Tibial nerve (tissue), 4 donors: ENCODE results near the gene CHN1.

Experiments used
- EP300 ChIP-seq, 2 donors: sonication (generic); formaldehyde crosslinking; IDR thresholded peaks; one replicate each; pipeline ENCODE4 v1.6.1; 2017; ENCODE audit warnings: antibody characterized with exemption in 2 of 2, mild to moderate bottlenecking in 1 of 2
- POLR2A ChIP-seq, 2 donors: fragments of 450-650 bp; IDR thresholded peaks; one replicate each; pipeline ENCODE4 v1.6.1; 2017; ENCODE audit warnings: antibody characterized with exemption in 2 of 2, mild to moderate bottlenecking in 2 of 2, moderate library complexity in 2 of 2
- TF ChIP-seq, protein P1 (sequence below), 5 experiments: fragments of 200-600 bp in 3 of 5; fragments of 450-650 bp in 2 of 5; sonication (generic) in 3 of 5; IDR thresholded peaks; one replicate each; pipeline ENCODE4 v1.5.1; 2016 to 2019; ENCODE audit warnings: antibody characterized with exemption in 5 of 5, mild to moderate bottlenecking in 3 of 5, moderate library complexity in 2 of 5

DNA sequence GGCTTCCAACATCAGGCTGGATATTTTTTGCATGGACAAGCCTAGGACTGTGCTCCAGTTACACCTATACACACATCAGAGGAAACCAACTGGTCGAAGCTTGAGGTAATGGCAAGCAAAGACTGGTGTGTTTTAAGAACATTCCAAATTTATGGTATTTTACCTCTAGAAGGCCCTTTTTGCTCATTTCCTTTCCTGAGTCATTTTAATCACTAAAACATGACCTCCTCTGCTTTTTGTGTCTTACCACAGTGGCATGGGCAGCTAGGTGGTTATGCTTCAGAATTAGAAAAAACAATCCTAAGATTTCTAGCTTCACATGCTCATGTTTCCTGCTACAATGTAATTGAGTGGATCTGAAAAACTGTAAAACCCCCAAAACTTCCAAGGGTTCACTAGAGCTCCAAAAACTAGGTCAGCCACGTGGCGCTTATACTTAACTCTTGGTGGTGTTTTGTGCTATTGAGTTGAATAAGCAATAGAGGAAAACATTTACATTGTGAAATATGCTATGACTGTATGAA, 210.3 kb downstream of the CHN1 start:
- TF ChIP-seq, protein P1, sequence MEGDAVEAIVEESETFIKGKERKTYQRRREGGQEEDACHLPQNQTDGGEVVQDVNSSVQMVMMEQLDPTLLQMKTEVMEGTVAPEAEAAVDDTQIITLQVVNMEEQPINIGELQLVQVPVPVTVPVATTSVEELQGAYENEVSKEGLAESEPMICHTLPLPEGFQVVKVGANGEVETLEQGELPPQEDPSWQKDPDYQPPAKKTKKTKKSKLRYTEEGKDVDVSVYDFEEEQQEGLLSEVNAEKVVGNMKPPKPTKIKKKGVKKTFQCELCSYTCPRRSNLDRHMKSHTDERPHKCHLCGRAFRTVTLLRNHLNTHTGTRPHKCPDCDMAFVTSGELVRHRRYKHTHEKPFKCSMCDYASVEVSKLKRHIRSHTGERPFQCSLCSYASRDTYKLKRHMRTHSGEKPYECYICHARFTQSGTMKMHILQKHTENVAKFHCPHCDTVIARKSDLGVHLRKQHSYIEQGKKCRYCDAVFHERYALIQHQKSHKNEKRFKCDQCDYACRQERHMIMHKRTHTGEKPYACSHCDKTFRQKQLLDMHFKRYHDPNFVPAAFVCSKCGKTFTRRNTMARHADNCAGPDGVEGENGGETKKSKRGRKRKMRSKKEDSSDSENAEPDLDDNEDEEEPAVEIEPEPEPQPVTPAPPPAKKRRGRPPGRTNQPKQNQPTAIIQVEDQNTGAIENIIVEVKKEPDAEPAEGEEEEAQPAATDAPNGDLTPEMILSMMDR (IDR thresholded peaks at IDR 0.05) = no peak
- TF ChIP-seq EP300 (IDR thresholded peaks at IDR 0.05) (no peak), POLR2A (IDR thresholded peaks at IDR 0.05) (no peak)
